Osteoblast (primary cell): ENCODE data around the gene DYSF. TPM values are rescaled to one million over a fixed set of nuclear protein-coding genes. Genes with fewer than 3 reads are reported as not detected.

Experiments used
- DNase-seq: peaks from one replicate; pipeline ENCODE4 v3.0.0; 2011; ENCODE audit warnings: low spot score, mixed read lengths; ENCODE audit not compliant: insufficient read length; ENCODE audit errors: missing footprints
- H2AFZ ChIP-seq: 2 replicates; pipeline ENCODE4 v1.6.0; 2011; ENCODE audit warnings: mild to moderate bottlenecking, low read length
- H3K27ac ChIP-seq: 2 replicates; pipeline ENCODE4 v1.5.1; 2011; ENCODE audit warnings: mild to moderate bottlenecking, low read depth, low read length, moderate library complexity
- H3K27me3 ChIP-seq: 2 replicates; pipeline ENCODE4 v1.6.0; 2012; ENCODE audit warnings: mild to moderate bottlenecking, control low read depth, inconsistent platforms, low read length, moderate library complexity; ENCODE audit not compliant: insufficient read depth
- H3K36me3 ChIP-seq: 2 replicates; pipeline ENCODE4 v1.5.1; 2011; ENCODE audit warnings: mild to moderate bottlenecking, low read length, control low read depth, moderate library complexity; ENCODE audit not compliant: insufficient read depth
- H3K4me1 ChIP-seq: 2 replicates; pipeline ENCODE4 v1.5.1; 2011; ENCODE audit warnings: mild to moderate bottlenecking, low read length, control low read depth, moderate library complexity; ENCODE audit not compliant: insufficient read depth
- H3K4me2 ChIP-seq: 2 replicates; pipeline ENCODE4 v1.6.0; 2011; ENCODE audit warnings: mild to moderate bottlenecking, low read length; ENCODE audit not compliant: insufficient read depth
- H3K4me3 ChIP-seq: fragments of 200-600 bp; sonication (generic); 3 replicates; pipeline ENCODE4 v1.5.1; 2012; ENCODE audit warnings: mild to moderate bottlenecking, low read length, inconsistent platforms; ENCODE audit not compliant: insufficient read depth
- H3K79me2 ChIP-seq: 2 replicates; pipeline ENCODE4 v1.6.0; 2012; ENCODE audit warnings: mild to moderate bottlenecking, low read length, control low read depth, inconsistent platforms; ENCODE audit not compliant: insufficient read depth
- H3K9me3 ChIP-seq: 2 replicates; pipeline ENCODE4 v1.5.1; 2011; ENCODE audit warnings: low read depth, low read length, control low read depth
- H4K20me1 ChIP-seq: 2 replicates; pipeline ENCODE4 v1.6.0; 2012; ENCODE audit warnings: mild to moderate bottlenecking, low read length, control low read depth; ENCODE audit not compliant: insufficient read depth
- CTCF ChIP-seq: IDR thresholded peaks from 2 replicates; pipeline ENCODE4 v1.5.1; 2011; ENCODE audit warnings: mild to moderate bottlenecking, low read depth, low read length, moderate library complexity; ENCODE audit errors: extremely low read depth
- total RNA-seq: library from RNA; depleted of rRNA; stranded (reverse); fragments of >200 nt; gene quantifications from 2 replicates; pipeline ENCODE4 v1.2.3, GENCODE V29; 2012

Gene DYSF
- total RNA-seq, 1 donor = 4.3 TPM

- Histone ChIP-seq H3K27ac (no peak overlapping the region), H3K36me3 (no peaks in the 10 kb centered on the region), H4K20me1 (no peaks in the 10 kb centered on the region), H3K79me2 (no peaks in the 10 kb centered on the region), H3K27me3 (peaks cover 7% of the 10 kb centered on the region), H3K9me3 (no peaks in the 10 kb centered on the region), H3K4me3 (no peak overlapping the region), H3K4me2 (no peak overlapping the region), H2AFZ (no peak overlapping the region), H3K4me1 (peaks cover 27% of the 10 kb centered on the region)
- no peak for DNase-seq
- TF ChIP-seq CTCF = no peak
These were observed 110.5 kb downstream of the DYSF start for GRCh38 chr2:71563872-71564271.

- DNase-seq = no peak
- no peak for TF ChIP-seq CTCF
- no peaks in the 10 kb centered on the region for H3K79me2 ChIP-seq
- no peaks in the 10 kb centered on the region for H3K36me3 ChIP-seq
- peaks cover 27% of the 10 kb centered on the region for H3K4me1 ChIP-seq
- H3K9me3 ChIP-seq = no peaks in the 10 kb centered on the region
- peaks cover 7% of the 10 kb centered on the region for H3K27me3 ChIP-seq
- no peaks in the 10 kb centered on the region for H4K20me1 ChIP-seq
- no peak overlapping the region for H2AFZ ChIP-seq
- H3K27ac ChIP-seq = no peak overlapping the region
- no peak overlapping the region for H3K4me2 ChIP-seq
- H3K4me3 ChIP-seq = no peak overlapping the region
These were observed 111.0 kb downstream of the DYSF start for GRCh38 chr2:71564361-71564760.

- no peak for TF ChIP-seq CTCF
- no peak overlapping the region for H3K4me3 ChIP-seq
- peaks cover 27% of the 10 kb centered on the region for H3K4me1 ChIP-seq
- no peaks in the 10 kb centered on the region for H3K79me2 ChIP-seq
- H4K20me1 ChIP-seq = no peaks in the 10 kb centered on the region
- no peaks in the 10 kb centered on the region for H3K9me3 ChIP-seq
- no peaks in the 10 kb centered on the region for H3K36me3 ChIP-seq
- H3K27me3 ChIP-seq = peaks cover 7% of the 10 kb centered on the region
- H2AFZ ChIP-seq = no peak overlapping the region
- no peak for DNase-seq
- H3K4me2 ChIP-seq = no peak overlapping the region
- no peak overlapping the region for H3K27ac ChIP-seq
These were observed 111.4 kb downstream of the DYSF start for GRCh38 chr2:71564790-71565189.

GRCh38 chr2:71566372-71566771 lies 113.0 kb downstream of the DYSF start:
- DNase-seq = peak; percentile 97
- H3K79me2 ChIP-seq = no peaks in the 10 kb centered on the region
- no peaks in the 10 kb centered on the region for H4K20me1 ChIP-seq
- peaks cover 27% of the 10 kb centered on the region for H3K4me1 ChIP-seq
- no peak overlapping the region for H3K4me3 ChIP-seq
- H3K36me3 ChIP-seq = no peaks in the 10 kb centered on the region
- H2AFZ ChIP-seq = no peak overlapping the region
- H3K27me3 ChIP-seq = peaks cover 7% of the 10 kb centered on the region
- peak overlapping the region; percentile 54 for H3K27ac ChIP-seq
- peak overlapping the region; percentile 4 for H3K4me2 ChIP-seq
- H3K9me3 ChIP-seq = no peaks in the 10 kb centered on the region
- TF ChIP-seq CTCF = no peak
